GM18498 (cell line): ENCODE data around the gene SOS2.

ENCODE experiments used
- ATAC-seq: cut with Tn5 transposase; IDR thresholded peaks from one replicate; pipeline ENCODE4 v1.9.1; 2021; ENCODE audit warnings: mild to moderate bottlenecking, moderate library complexity; ENCODE audit not compliant: unreplicated experiment

The SOS2 gene

DNA sequence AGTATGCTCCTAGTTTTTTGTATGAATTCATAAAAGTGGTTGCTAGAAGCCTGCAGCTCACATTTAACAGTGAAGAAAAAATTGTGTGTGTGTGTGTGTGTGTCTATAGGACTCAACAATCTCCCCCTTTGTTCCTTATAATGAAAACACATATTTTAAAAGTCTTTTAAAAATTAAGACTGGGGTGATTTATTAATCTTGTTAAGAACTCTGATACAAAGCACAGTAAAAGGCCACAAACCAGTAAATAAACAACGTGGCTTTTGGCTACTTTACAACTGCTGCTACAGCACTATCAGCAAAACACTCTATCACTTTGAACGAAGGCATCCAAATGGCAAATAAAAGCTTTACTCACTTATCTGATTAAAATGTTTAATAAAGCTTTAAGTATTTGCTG, 114.4 kb downstream of the SOS2 start:
- no peak for ATAC-seq

DNA sequence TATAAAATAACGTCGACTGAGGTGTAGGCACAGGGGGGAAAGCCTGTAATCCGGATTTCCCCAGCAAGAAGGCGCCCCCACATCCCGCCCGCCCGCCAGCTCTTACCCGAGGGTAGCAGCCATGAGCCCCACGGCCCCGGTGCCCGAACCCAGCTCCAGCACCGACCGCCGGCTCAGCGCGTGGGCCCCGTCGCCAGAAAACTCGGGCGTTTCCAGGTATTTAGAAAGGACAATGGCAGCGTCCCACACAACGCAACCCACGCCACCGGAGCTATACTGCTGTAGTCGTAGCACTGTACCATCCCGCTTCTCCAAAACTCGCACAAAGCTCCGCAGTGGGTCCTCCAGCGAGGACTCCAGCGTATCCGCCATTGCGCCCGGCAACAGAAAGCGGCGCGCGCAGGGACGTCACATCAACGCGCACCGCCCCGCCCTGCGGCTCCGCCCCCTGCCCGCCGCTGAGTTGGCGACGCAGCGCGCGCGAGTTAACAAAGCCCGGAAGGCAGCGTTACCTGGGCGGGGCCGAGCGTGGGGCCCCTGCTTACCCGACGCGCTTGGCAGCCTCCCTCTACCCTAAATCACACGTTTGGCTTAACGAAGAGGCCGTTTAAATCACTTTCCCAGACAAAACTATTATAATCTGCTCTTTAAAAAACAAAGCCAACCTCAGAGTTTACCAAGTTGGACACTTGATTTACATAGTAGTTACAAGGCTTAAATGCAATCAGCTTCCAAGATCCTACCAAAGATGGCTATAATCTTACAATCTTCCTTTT, 115.0 kb downstream of the SOS2 start, which contains the start of gene VCPKMT:
VCPKMT (minus strand) TSS at position 392 of the 776 bp plus-strand sequence; CDS start at position 372, 20 bp downstream.
- ATAC-seq, result peak; percentile 96

GRCh38 chr14:50113381-50114035, 117.9 kb downstream of the SOS2 start:
- ATAC-seq, result no peak

DNA sequence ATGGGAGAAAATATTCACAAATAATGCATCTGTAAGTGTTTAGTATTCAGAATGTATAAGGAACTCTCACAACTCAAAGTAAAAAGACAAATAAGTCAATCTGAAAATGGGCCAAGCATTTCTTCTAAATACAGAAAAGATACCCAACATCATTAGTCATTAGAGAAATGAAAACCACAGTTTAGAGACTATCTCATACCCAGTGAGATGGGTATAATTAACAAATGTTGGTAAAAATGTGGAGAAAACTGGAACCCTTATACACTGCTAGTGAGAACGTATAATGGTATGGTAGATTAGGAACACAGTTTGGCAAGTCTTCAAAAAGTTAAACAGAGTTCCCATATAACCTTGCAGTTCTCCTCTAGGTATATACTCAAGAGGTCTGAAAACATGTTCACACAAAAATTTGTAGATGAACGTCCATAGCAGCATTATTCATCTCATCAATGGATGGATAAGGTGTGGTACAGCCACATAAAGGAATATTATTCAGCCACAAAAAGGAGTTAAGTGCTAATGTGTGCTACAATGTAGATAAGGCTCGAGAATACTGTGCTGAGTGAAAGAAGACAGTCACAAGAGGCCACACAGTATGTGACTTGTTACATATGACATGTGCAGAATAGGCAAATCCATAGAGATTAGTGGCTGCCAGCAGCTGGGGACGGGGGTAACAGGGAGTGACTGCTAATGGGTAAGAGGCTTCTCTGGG, 120.9 kb downstream of the SOS2 start:
- no peak for ATAC-seq

GRCh38 chr14:50109342-50109741, 122.0 kb downstream of the SOS2 start:
- ATAC-seq, result no peak

- no peak for ATAC-seq
Measured at GRCh38 chr14:50107850-50108249, 123.5 kb downstream of the SOS2 start.

- ATAC-seq, result no peak
Measured at GRCh38 chr14:50106178-50106577, 125.2 kb downstream of the SOS2 start.

- no peak for ATAC-seq
Measured at GRCh38 chr14:50103558-50103957, 127.8 kb downstream of the SOS2 start.

DNA sequence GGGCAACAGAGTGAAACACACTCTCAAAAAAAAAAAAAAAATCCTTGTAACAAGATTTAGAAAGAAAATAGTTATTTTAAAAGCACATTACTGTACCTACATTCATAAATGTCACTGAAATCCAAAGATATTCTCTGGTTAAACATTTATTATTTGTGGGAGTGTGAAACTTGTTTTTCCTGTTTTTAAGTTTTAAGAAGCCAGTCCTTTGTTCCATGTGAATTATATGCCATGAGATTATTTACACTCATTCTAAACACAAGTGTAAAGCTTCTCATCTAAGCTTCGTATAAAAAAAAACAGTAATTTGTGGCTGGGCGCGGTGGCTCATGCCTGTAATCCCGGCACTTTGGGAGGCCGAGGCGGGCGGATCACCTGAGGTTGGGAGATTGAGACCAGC, 130.0 kb downstream of the SOS2 start:
- no peak for ATAC-seq

GRCh38 chr14:50100805-50101204, 130.6 kb downstream of the SOS2 start:
- no peak for ATAC-seq

GRCh38 chr14:50099335-50099734, 132.0 kb downstream of the SOS2 start:
- ATAC-seq, result no peak

- ATAC-seq, result no peak
Measured at GRCh38 chr14:50095895-50096294, 135.5 kb downstream of the SOS2 start.

DNA sequence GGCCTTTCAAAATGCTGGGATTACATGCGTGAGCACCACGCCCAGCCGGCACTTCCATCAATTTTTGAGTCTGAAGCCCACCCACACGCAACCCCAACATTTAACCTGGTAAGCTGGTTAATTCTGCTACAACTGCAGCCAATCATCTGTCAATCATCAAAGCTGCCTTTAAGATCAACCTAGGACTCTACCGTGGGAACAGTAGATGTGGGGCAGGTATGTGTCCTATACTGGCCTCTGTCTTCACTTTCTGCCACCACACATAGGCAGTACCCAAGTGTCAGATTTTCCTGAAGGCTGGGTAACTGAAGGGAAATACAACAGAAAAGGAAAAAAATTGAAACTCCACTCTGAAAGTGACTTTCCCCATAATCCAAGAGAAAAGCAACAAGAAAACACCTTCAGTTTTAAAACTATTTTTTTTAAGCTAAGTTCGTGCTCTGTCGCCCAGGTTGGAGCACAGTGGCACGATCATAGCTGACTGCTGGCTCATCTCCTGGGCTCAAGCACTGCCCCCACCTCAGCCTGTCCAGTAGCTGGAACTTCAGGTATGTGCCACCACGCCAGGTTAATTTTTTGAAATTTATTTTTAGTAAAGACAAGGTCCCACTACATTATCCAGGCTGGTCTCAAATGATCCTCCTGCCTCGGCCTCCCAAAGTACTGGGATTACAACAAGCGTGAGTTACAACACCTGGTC, 137.2 kb downstream of the SOS2 start:
- no peak for ATAC-seq

DNA sequence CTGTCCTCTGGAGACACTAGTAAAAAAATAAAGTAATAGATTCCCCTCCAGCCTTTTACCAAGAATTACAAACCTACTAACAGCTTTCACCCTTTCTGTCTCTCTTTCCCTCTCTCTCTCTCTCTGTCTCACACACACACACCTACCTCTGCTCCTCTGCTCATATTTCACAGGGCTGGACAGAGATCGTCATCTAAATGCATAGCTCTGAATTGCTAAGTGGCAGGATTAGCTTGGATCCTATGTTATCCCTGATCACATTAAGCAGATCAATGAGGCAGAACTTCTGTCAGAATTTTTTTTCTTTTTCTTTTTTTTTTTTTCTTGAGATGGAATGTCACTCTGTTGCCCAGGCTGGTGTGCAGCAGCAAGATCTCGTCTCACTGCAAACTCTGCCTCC, 137.9 kb downstream of the SOS2 start:
- ATAC-seq, result no peak

- no peak for ATAC-seq
Measured at GRCh38 chr14:50092006-50092555, 139.3 kb downstream of the SOS2 start.

GRCh38 chr14:50091240-50091913, 140.0 kb downstream of the SOS2 start:
- ATAC-seq, result no peak

GRCh38 chr14:50089208-50089607, 142.2 kb downstream of the SOS2 start:
- no peak for ATAC-seq

DNA sequence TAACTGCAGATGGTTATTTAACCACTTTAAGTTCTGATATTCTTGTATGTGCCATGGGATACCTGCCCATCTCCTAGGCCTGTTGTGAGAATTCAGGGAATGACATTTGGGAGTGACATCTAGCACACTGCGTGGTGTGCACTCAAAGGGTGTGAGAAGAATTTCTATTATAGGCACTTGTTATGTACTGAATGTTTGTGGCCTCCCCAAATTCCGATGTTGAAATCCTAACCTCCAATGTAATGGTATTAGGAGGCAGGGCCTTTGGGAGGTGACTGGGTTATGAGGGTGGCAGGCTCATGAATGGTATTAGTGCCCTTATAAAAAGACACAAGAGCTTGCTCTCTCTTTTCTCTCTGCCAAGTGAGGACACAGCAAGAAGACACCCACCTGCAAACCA, 142.6 kb downstream of the SOS2 start:
- no peak for ATAC-seq

GRCh38 chr14:50088117-50088515, 143.3 kb downstream of the SOS2 start:
- ATAC-seq, result no peak
